Fibroblast of villous mesenchyme (primary cell): Measurements from ENCODE around the gene TMEM178A. TPM values are rescaled to one million over a fixed set of nuclear protein-coding genes. Genes with fewer than 3 reads are reported as not detected.
"Not testable (repeated sequence)": the region's sequence is repeated elsewhere in the genome, so short reads cannot be mapped to it uniquely, and the experiment has no call there.

Source experiments
- DNase-seq: peaks from one replicate; pipeline ENCODE4 v3.0.0-alpha.2; 2010; ENCODE audit warnings: low read depth
- H3K4me3 ChIP-seq: 2 replicates; pipeline ENCODE4 v1.5.1; 2011; ENCODE audit warnings: low read depth, mild to moderate bottlenecking, low read length
- CTCF ChIP-seq: IDR thresholded peaks from 2 replicates; pipeline ENCODE4 v1.5.1; 2012; ENCODE audit warnings: low read depth, mild to moderate bottlenecking, low read length; ENCODE audit not compliant: insufficient read depth
- total RNA-seq: library from RNA; depleted of rRNA; stranded (reverse); fragments of >200 nt; gene quantifications from 2 replicates; pipeline ENCODE4 v1.2.3, GENCODE V29; 2012

Gene TMEM178A
- total RNA-seq, 1 donor, result 0.43 TPM

- peak; percentile 35 for DNase-seq
- H3K4me3 ChIP-seq, result no peak overlapping the region
- no peak for TF ChIP-seq CTCF
Observed at GRCh38 chr2:39625193-39625926, 40.4 kb upstream of the TMEM178A start.

- DNase-seq, result no peak
- H3K4me3 ChIP-seq, result no peak overlapping the region
- TF ChIP-seq CTCF, result no peak
Observed at GRCh38 chr2:39625927-39626270, 39.8 kb upstream of the TMEM178A start.

GRCh38 chr2:39628346-39628745 is 37.4 kb upstream of the TMEM178A start:
- not testable (repeated sequence) for DNase-seq

GRCh38 chr2:39629646-39630045 is 36.1 kb upstream of the TMEM178A start:
- DNase-seq, result no peak
- H3K4me3 ChIP-seq, result no peak overlapping the region
- no peak for TF ChIP-seq CTCF

More at GRCh38 chr2:39628346-39628745, 37.4 kb upstream of the TMEM178A start:
- not testable (repeated sequence) for H3K4me3 ChIP-seq

GRCh38 chr2:39631256-39631655 is 34.5 kb upstream of the TMEM178A start:
- H3K4me3 ChIP-seq, result no peak overlapping the region
- TF ChIP-seq CTCF, result no peak
- no peak for DNase-seq

GRCh38 chr2:39631718-39632117 is 34.0 kb upstream of the TMEM178A start:
- TF ChIP-seq CTCF, result no peak

GRCh38 chr2:39632876-39633275 is 32.8 kb upstream of the TMEM178A start:
- no peak overlapping the region for H3K4me3 ChIP-seq
- no peak for TF ChIP-seq CTCF

More at GRCh38 chr2:39631718-39632117, 34.0 kb upstream of the TMEM178A start:
- peak; percentile 99 for DNase-seq
- no peak overlapping the region for H3K4me3 ChIP-seq

More at GRCh38 chr2:39632876-39633275, 32.8 kb upstream of the TMEM178A start:
- peak; percentile 32 for DNase-seq
